Measurements from ENCODE around the gene HMGB2. TPM values are rescaled to one million over a fixed set of nuclear protein-coding genes. Genes with fewer than 3 reads are reported as not detected.
A peak's percentile ranks its signal among the peaks of the same experiment; 100 is the strongest.

HMGB2 gene
- total RNA-seq, 1 experiment from 2014 or later: 111 TPM

DNA sequence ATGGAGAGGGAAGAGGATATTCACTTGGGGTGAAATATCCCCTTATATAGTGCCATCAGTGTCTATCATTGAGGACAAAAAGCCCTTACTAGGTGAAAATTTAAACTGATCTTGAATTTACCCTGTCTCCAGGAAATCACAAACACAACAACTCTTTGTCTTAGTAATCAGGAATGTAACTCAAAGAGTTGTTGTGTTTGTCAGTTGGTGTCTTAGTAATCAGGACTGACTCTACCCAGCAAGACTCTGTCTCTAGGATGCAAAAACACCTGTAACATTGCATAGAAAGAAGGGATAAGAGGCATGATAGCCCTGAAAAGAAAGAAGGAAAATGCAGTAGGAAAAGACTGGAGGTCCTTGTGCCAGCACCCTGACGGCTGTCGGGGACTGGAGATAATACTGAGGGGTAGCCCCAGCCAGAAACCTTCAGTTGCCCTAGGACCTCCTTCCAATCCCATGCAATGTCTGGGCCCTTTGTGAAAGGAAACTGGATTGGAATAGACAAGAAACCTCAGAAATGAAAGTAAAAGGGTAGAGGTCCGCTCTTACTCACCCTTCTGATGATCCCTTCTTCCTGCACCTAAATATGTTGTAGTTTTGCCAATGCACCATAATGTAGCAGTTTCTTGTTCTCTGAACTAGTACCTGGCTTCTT lies 45.3 kb downstream of the HMGB2 start:
- Histone ChIP-seq H3F3A (ENCODE audit: low read length, unreplicated experiment) (no peaks in the 10 kb centered on the region), H3K4me3 (ENCODE audit: low read length) (no peak overlapping the region), H2AFZ (ENCODE audit: low read length) (no peak overlapping the region), H3K4me2 (ENCODE audit: low read length) (no peak overlapping the region), H3K79me2 (ENCODE audit: low read length) (no peaks in the 10 kb centered on the region), H3K9ac (ENCODE audit: low read length) (no peak overlapping the region), H3K27me3 (ENCODE audit: low read length) (no peaks in the 10 kb centered on the region), H3K9me2 (replicated peaks; ENCODE audit: low read length) (no peaks in the 10 kb centered on the region), H4K20me1 (ENCODE audit: low read length) (no peaks in the 10 kb centered on the region), H3K4me1 (ENCODE audit: insufficient read depth, low read length) (no peaks in the 10 kb centered on the region), H3K27ac (ENCODE audit: low read length) (no peak overlapping the region), H3K9me3 (ENCODE audit: low read length) (peaks cover 13% of the 10 kb centered on the region; the same call in 1 of the 2 replicates), H3K36me3 (ENCODE audit: low read depth, low read length) (peaks cover 15% of the 10 kb centered on the region; the same call in 1 of the 2 replicates)
- intact Hi-C loops (cut with micrococcal nuclease): no loop called here
- no peak for TF ChIP-seq EZH2phosphoT487 (IDR thresholded peaks at IDR 0.05; ENCODE audit: borderline replicate concordance, low read length)
- TF ChIP-seq, protein P1, sequence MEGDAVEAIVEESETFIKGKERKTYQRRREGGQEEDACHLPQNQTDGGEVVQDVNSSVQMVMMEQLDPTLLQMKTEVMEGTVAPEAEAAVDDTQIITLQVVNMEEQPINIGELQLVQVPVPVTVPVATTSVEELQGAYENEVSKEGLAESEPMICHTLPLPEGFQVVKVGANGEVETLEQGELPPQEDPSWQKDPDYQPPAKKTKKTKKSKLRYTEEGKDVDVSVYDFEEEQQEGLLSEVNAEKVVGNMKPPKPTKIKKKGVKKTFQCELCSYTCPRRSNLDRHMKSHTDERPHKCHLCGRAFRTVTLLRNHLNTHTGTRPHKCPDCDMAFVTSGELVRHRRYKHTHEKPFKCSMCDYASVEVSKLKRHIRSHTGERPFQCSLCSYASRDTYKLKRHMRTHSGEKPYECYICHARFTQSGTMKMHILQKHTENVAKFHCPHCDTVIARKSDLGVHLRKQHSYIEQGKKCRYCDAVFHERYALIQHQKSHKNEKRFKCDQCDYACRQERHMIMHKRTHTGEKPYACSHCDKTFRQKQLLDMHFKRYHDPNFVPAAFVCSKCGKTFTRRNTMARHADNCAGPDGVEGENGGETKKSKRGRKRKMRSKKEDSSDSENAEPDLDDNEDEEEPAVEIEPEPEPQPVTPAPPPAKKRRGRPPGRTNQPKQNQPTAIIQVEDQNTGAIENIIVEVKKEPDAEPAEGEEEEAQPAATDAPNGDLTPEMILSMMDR (conservative IDR thresholded peaks at IDR 0.05; ENCODE audit: low read depth, low read length): no peak
- TF ChIP-seq EZH2 (IDR thresholded peaks at IDR 0.05; ENCODE audit: low read length, unreplicated experiment): no peak
- ATAC-seq (no peak), DNase-seq (no peak)
- no TSS peak for BruUV-seq (replicated peaks)
- CTCF ChIA-PET: no interaction called here
- POLR2A ChIA-PET (ENCODE audit: unreplicated experiment): no interaction called here

DNA sequence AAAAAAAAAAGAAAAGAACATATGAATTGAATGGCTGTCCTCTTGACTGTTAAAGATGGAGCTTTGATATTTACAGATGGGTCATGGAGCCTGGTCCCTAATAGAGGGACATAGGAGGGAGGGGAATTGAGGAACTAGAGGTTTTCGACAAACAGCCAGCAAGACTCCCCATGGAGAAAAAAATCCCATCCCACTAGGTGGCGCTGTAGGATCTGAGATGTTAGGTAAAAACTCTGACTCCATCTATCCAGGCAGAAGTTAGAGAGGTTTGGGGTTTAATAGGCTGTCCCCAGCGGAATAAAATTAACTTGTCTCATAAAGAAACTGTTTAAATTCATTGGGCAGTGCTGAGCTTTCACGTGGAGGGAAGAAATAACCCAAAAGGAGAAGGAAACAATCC lies 45.9 kb downstream of the HMGB2 start:
- ChIA-PET POLR2A (ENCODE audit: unreplicated experiment) (no interaction called here), CTCF (no interaction called here)
- Histone ChIP-seq H2AFZ (ENCODE audit: low read length) (no peak overlapping the region), H3K9me2 (replicated peaks; ENCODE audit: low read length) (no peaks in the 10 kb centered on the region), H3K36me3 (ENCODE audit: low read depth, low read length) (peaks cover 15% of the 10 kb centered on the region; the same call in 1 of the 2 replicates), H3F3A (ENCODE audit: low read length, unreplicated experiment) (no peaks in the 10 kb centered on the region), H3K27me3 (ENCODE audit: low read length) (no peaks in the 10 kb centered on the region), H3K27ac (ENCODE audit: low read length) (no peak overlapping the region), H3K9me3 (ENCODE audit: low read length) (peaks cover 15% of the 10 kb centered on the region; the same call in 1 of the 2 replicates), H3K9ac (ENCODE audit: low read length) (no peak overlapping the region), H3K4me2 (ENCODE audit: low read length) (no peak overlapping the region), H3K4me1 (ENCODE audit: insufficient read depth, low read length) (no peaks in the 10 kb centered on the region), H3K79me2 (ENCODE audit: low read length) (no peaks in the 10 kb centered on the region), H3K4me3 (ENCODE audit: low read length) (no peak overlapping the region), H4K20me1 (ENCODE audit: low read length) (no peaks in the 10 kb centered on the region)
- DNase-seq: peak; percentile 72
- no peak for ATAC-seq
- intact Hi-C loops (cut with micrococcal nuclease): no loop called here
- BruUV-seq (replicated peaks): no TSS peak
- TF ChIP-seq, protein P1 (conservative IDR thresholded peaks at IDR 0.05; ENCODE audit: low read depth, low read length): peak; percentile 67
- TF ChIP-seq EZH2phosphoT487 (IDR thresholded peaks at IDR 0.05; ENCODE audit: borderline replicate concordance, low read length): no peak
- no peak for TF ChIP-seq EZH2 (IDR thresholded peaks at IDR 0.05; ENCODE audit: low read length, unreplicated experiment)

DNA sequence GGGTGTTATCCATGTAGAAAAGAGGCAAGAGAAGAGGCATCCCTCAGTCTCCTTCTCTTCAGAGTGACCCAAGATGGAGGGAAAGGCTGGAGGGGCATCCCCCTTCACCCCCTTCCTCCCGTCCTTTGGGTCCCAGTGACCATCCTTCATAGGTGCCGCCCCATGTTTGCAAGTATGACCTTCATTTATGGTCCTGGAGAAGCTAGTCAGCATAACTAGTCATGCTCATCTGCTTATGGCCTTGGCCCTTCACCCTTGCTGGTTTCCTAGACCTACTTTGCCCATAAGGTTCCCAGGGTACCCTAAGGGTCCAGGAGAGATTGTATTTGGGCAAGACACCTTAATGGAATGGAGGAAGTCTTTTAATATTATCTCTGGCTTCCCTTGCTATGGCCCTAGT lies 46.7 kb downstream of the HMGB2 start:
- no peaks in the 10 kb centered on the region for H3K4me1 ChIP-seq (ENCODE audit: insufficient read depth, low read length)
- no peak overlapping the region for H2AFZ ChIP-seq (ENCODE audit: low read length)
- ChIA-PET CTCF (no interaction called here), POLR2A (ENCODE audit: unreplicated experiment) (no interaction called here)
- H4K20me1 ChIP-seq (ENCODE audit: low read length): no peaks in the 10 kb centered on the region
- peaks cover 15% of the 10 kb centered on the region; the same call in 1 of the 2 replicates for H3K9me3 ChIP-seq (ENCODE audit: low read length)
- no peaks in the 10 kb centered on the region for H3K27me3 ChIP-seq (ENCODE audit: low read length)
- TF ChIP-seq, protein P1 (conservative IDR thresholded peaks at IDR 0.05; ENCODE audit: low read depth, low read length): no peak
- TF ChIP-seq EZH2phosphoT487 (IDR thresholded peaks at IDR 0.05; ENCODE audit: borderline replicate concordance, low read length): no peak
- TF ChIP-seq EZH2 (IDR thresholded peaks at IDR 0.05; ENCODE audit: low read length, unreplicated experiment): no peak
- H3K79me2 ChIP-seq (ENCODE audit: low read length): no peaks in the 10 kb centered on the region
- H3K4me3 ChIP-seq (ENCODE audit: low read length): no peak overlapping the region
- H3F3A ChIP-seq (ENCODE audit: low read length, unreplicated experiment): no peaks in the 10 kb centered on the region
- H3K4me2 ChIP-seq (ENCODE audit: low read length): no peak overlapping the region
- intact Hi-C loops (cut with micrococcal nuclease): no loop called here
- no peak overlapping the region for H3K27ac ChIP-seq (ENCODE audit: low read length)
- H3K9ac ChIP-seq (ENCODE audit: low read length): no peak overlapping the region
- BruUV-seq (replicated peaks): no TSS peak
- DNase-seq (no peak), ATAC-seq (no peak)
- no peaks in the 10 kb centered on the region for H3K9me2 ChIP-seq (replicated peaks; ENCODE audit: low read length)
- H3K36me3 ChIP-seq (ENCODE audit: low read depth, low read length): peaks cover 15% of the 10 kb centered on the region; the same call in 1 of the 2 replicates

All from PC-3 (cell line).